IMR-90 (cell line): ENCODE results near the gene ZYG11B. TPM values are rescaled to one million over a fixed set of nuclear protein-coding genes. Genes with fewer than 3 reads are reported as not detected.

Experiments
- ATAC-seq: fragments of 200-7000 bp; cut with Tn5 transposase; 2 replicates; pipeline ENCODE4 v1.9.1; 2020; ENCODE audit warnings: low read depth, mild to moderate bottlenecking, moderate library complexity
- BruUV-seq: library from RNA; stranded (reverse); fragments of 400-500 nt; replicated peaks from 2 replicates; lab custom pipeline; 2021; lab: Mats Ljungman, UMichigan
- CTCF ChIA-PET: fragments of 300-600 bp; formaldehyde crosslinking; extraction: SDS; loops from one replicate; lab custom pipeline; 2021; ENCODE audit warnings: antibody characterized with exemption; lab: Yijun Ruan, JAX
- POLR2A ChIA-PET: fragments of 300-600 bp; sonication (Branson Sonifier 250); formaldehyde crosslinking; loops from one replicate; lab custom pipeline; 2022; ENCODE audit warnings: antibody characterized with exemption; ENCODE audit not compliant: unreplicated experiment; lab: Charles Lee
- DNase-seq: peaks from one replicate; pipeline ENCODE4 v3.0.0; 2013
- H2AFZ ChIP-seq: replicated peaks from 2 replicates; pipeline ENCODE3; 2013; ENCODE audit warnings: low read length, mild to moderate bottlenecking; ENCODE audit not compliant: poor library complexity
- H2AK5ac ChIP-seq: 2 replicates; pipeline ENCODE4 v1.6.1; 2013; ENCODE audit warnings: low read depth, low read length, inconsistent platforms
- H2AK9ac ChIP-seq: replicated peaks from 2 replicates; pipeline ENCODE3; 2013; ENCODE audit warnings: mild to moderate bottlenecking, low read depth, low read length, moderate library complexity; ENCODE audit not compliant: poor library complexity
- H2BK120ac ChIP-seq: 2 replicates; pipeline ENCODE4 v1.6.1; 2013; ENCODE audit warnings: low read depth, low read length, inconsistent platforms
- H2BK15ac ChIP-seq: 3 replicates; pipeline ENCODE4 v1.6.1; 2013; ENCODE audit warnings: low read depth, low read length, inconsistent platforms
- H2BK20ac ChIP-seq: 2 replicates; pipeline ENCODE4 v1.6.1; 2013; ENCODE audit warnings: low read depth, mild to moderate bottlenecking, inconsistent platforms, low read length, moderate library complexity
- H2BK5ac ChIP-seq: 2 replicates; pipeline ENCODE4 v1.6.1; 2013; ENCODE audit warnings: mild to moderate bottlenecking, low read depth, low read length, inconsistent platforms; ENCODE audit not compliant: poor library complexity, severe bottlenecking
- H3K14ac ChIP-seq: replicated peaks from 2 replicates; pipeline ENCODE4 v1.6.1; 2013; ENCODE audit warnings: low read depth, low read length, inconsistent platforms
- H3K18ac ChIP-seq: 2 replicates; pipeline ENCODE4 v1.6.1; 2013; ENCODE audit warnings: low read depth, low read length, control low read depth
- H3K23ac ChIP-seq: 2 replicates; pipeline ENCODE4 v1.6.1; 2013; ENCODE audit warnings: low read depth, low read length, inconsistent platforms
- H3K27ac ChIP-seq: 2 replicates; pipeline ENCODE4 v1.5.1; 2013; ENCODE audit warnings: mild to moderate bottlenecking, control low read depth, low read length; ENCODE audit not compliant: insufficient read depth
- H3K27me3 ChIP-seq: 2 replicates; pipeline ENCODE4 v1.6.1; 2013; ENCODE audit warnings: low read length; ENCODE audit not compliant: control insufficient read depth, insufficient read depth
- H3K36me3 ChIP-seq: 2 replicates; pipeline ENCODE4 v1.6.1; 2013; ENCODE audit warnings: low read length, mixed read lengths; ENCODE audit not compliant: control insufficient read depth, insufficient read depth
- H3K4ac ChIP-seq: 2 replicates; pipeline ENCODE4 v1.6.1; 2013; ENCODE audit warnings: low read depth, low read length, inconsistent platforms
- H3K4me1 ChIP-seq: 2 replicates; pipeline ENCODE4 v1.6.1; 2013; ENCODE audit warnings: low read length, mixed read lengths; ENCODE audit not compliant: control insufficient read depth, insufficient read depth
- H3K4me2 ChIP-seq: 2 replicates; pipeline ENCODE4 v1.6.1; 2013; ENCODE audit warnings: low read depth, mild to moderate bottlenecking, control low read depth, low read length, moderate library complexity
- H3K4me3 ChIP-seq: 2 replicates; pipeline ENCODE4 v1.5.1; 2013; ENCODE audit warnings: low read depth, mild to moderate bottlenecking, control low read depth, low read length, moderate library complexity; ENCODE audit not compliant: insufficient read depth
- H3K56ac ChIP-seq: 2 replicates; pipeline ENCODE4 v1.6.1; 2013; ENCODE audit warnings: low read length, inconsistent platforms; ENCODE audit not compliant: insufficient read depth; ENCODE audit errors: extremely low read depth
- H3K79me1 ChIP-seq, 2 experiments: 2 replicates each; pipeline ENCODE4 v1.6.1; 2013; ENCODE audit warnings: low read length in 2 of 2, inconsistent platforms in 1 of 2, low read depth in 1 of 2
- H3K9ac ChIP-seq: 2 replicates; pipeline ENCODE4 v1.6.1; 2013; ENCODE audit warnings: low read depth, low read length, control low read depth
- H3K9me1 ChIP-seq: 2 replicates; pipeline ENCODE4 v1.6.1; 2013; ENCODE audit warnings: low read length, inconsistent platforms; ENCODE audit not compliant: insufficient read depth
- H3K9me3 ChIP-seq: 2 replicates; pipeline ENCODE4 v1.6.1; 2013; ENCODE audit warnings: low read length; ENCODE audit not compliant: control insufficient read depth, insufficient read depth
- H4K20me1 ChIP-seq: 2 replicates; pipeline ENCODE4 v1.6.1; 2013; ENCODE audit warnings: low read length, inconsistent platforms; ENCODE audit not compliant: insufficient read depth
- H4K5ac ChIP-seq: 2 replicates; pipeline ENCODE4 v1.6.1; 2013; ENCODE audit warnings: mild to moderate bottlenecking, low read depth, low read length, control low read depth
- H4K8ac ChIP-seq, 2 experiments: 2 replicates each; pipeline ENCODE4 v1.6.1; 2013; ENCODE audit warnings: low read depth in 2 of 2, low read length in 2 of 2, control low read depth in 1 of 2, inconsistent platforms in 1 of 2
- H4K91ac ChIP-seq: 2 replicates; pipeline ENCODE4 v1.6.1; 2013; ENCODE audit warnings: low read depth, low read length, inconsistent platforms; ENCODE audit not compliant: insufficient read depth
- CHD1 ChIP-seq: IDR thresholded peaks from 2 replicates; pipeline ENCODE4 v1.6.1; 2012; ENCODE audit warnings: low read depth, low read length, improper control_type of control experiment
- MAZ ChIP-seq: IDR thresholded peaks from 2 replicates; pipeline ENCODE4 v1.6.1; 2012; ENCODE audit warnings: low read depth, mild to moderate bottlenecking, low read length, improper control_type of control experiment, moderate library complexity, borderline replicate concordance
- NFE2L2 ChIP-seq: fragments of 150-350 bp; IDR thresholded peaks from 2 replicates; pipeline ENCODE4 v1.6.1; 2016; ENCODE audit warnings: low read depth, mild to moderate bottlenecking, low read length
- RAD21 ChIP-seq: IDR thresholded peaks from 2 replicates; pipeline ENCODE4 v1.6.1; 2012; ENCODE audit warnings: low read length, improper control_type of control experiment
- RCOR1 ChIP-seq: IDR thresholded peaks from 2 replicates; pipeline ENCODE4 v1.6.1; 2012; ENCODE audit warnings: mild to moderate bottlenecking, low read length, improper control_type of control experiment; ENCODE audit not compliant: insufficient replicate concordance
- RFX5 ChIP-seq: IDR thresholded peaks from 2 replicates; pipeline ENCODE4 v1.8.0; 2012; ENCODE audit warnings: low read depth, mild to moderate bottlenecking, low read length, moderate library complexity
- WGBS, 2 experiments: methylation state at CpG; one replicate each; pipeline versions ENCODE4 v1.1.5 to v1.1.7; 2013; ENCODE audit warnings: missing lambda C conversion rate in 2 of 2; ENCODE audit not compliant: insufficient read length in 1 of 2; ENCODE audit errors: extremely low coverage in 2 of 2; 5-methylcytosine and 5-hydroxymethylcytosine counted together
- dilution Hi-C: fragments of 300-500 bp; cut with HindIII; formaldehyde crosslinking; loops from one replicate; pipeline ENCODE4 v1.14.3; 2018; ENCODE audit warnings: low sequenced_read_pairs; ENCODE audit not compliant: unreplicated experiment
- in situ Hi-C: fragments of 300-500 bp; cut with MboI; formaldehyde crosslinking; loops from 3 replicates; pipeline ENCODE4 v1.14.3; 2019; ENCODE audit warnings: low sequenced_read_pairs, inconsistent platforms, mixed read lengths
- intact Hi-C: fragments of 100-400 bp; cut with micrococcal nuclease; formaldehyde crosslinking; loops from 2 replicates; pipeline ENCODE4 v1.10.0; 2022
- polyA plus RNA-seq, 3 experiments: library from polyadenylated mRNA; depleted of rRNA; stranded (reverse); fragments of >200 nt; gene quantifications; 2 replicates each; pipeline ENCODE4 v1.2.3, GENCODE V29; 2012; ENCODE audit warnings: low replicate concordance in 1 of 3
- total RNA-seq: library from RNA; depleted of rRNA; stranded (reverse); fragments of >200 nt; gene quantifications from 2 replicates; pipeline ENCODE4 v1.2.3, GENCODE V29; 2012

The ZYG11B gene
- total and polyA plus RNA-seq, 2 of the 4 experiments (the other 2 are of a cell fraction) = 8.1 to 55.2 TPM

DNA sequence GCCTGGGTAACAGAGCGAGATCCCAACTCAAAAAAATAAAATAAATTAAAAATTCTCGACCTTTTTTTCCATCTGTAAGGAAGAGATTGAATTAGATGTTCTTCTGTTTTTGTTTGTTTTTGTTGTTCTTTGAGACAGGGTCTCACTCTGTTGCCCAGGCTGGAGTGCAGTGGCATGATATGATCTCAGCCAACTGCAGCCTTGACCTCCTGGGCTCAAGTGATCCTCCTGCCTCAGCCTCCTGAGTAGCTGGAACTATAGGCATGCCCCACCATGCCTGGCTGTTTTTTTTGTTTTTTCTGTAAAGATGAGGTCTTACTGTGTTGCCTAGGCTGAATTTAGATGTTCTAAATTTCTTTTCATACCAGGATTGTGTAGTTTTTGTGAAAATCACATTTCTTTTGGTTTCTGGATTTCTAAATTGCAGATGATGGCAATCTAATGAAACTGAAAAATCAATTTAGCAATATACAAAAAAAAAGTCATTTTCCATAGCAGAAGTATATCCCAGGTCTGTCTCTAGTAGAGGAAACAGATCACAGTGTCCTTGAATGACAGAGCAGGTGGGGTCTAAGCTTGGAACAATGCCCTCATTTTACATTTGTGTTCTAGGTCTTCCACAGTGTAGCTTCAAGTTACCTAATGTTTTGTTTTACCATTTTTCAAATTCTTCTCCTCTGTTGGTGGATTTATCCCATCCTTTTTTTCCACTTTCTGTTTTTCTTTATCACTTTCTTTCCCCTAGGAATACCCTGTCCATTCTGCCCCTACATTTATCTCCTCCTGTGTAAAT is 136.6 kb downstream of the ZYG11B start:
- ATAC-seq (no peak), DNase-seq (no peak)
- no peak overlapping the region for H3K14ac ChIP-seq
- in situ Hi-C loops (no loop called here), dilution Hi-C loops (no loop called here), intact Hi-C loops (no loop called here)
- no peak overlapping the region for H3K23ac ChIP-seq
- H2AFZ ChIP-seq = no peak overlapping the region
- no peak overlapping the region for H3K4me3 ChIP-seq
- H3K79me1 ChIP-seq = no peaks in the 10 kb centered on the region
- WGBS, 2 experiments = no CpG with 5 or more reads among the region's 2 CpGs
- no peak overlapping the region for H4K91ac ChIP-seq
- no peaks in the 10 kb centered on the region for H4K20me1 ChIP-seq
- no peak for TF ChIP-seq RCOR1
- TF ChIP-seq NFE2L2 = no peak
- no peak for TF ChIP-seq CHD1
- TF ChIP-seq RAD21 = no peak
- no peak for TF ChIP-seq MAZ
- TF ChIP-seq RFX5 = no peak
- no peak overlapping the region for H2BK120ac ChIP-seq
- H3K4ac ChIP-seq = no peak overlapping the region
- H3K27ac ChIP-seq = no peak overlapping the region
- POLR2A ChIA-PET = no interaction called here
- no peak overlapping the region for H4K8ac ChIP-seq
- H4K5ac ChIP-seq = no peak overlapping the region
- no peak overlapping the region for H2BK20ac ChIP-seq
- H2AK9ac ChIP-seq = no peak overlapping the region
- no peaks in the 10 kb centered on the region for H3K9me1 ChIP-seq
- no peaks in the 10 kb centered on the region for H3K27me3 ChIP-seq
- H2AK5ac ChIP-seq = no peak overlapping the region
- CTCF ChIA-PET = no interaction called here
- H2BK5ac ChIP-seq = no peak overlapping the region
- no peaks in the 10 kb centered on the region for H3K36me3 ChIP-seq
- no peak overlapping the region for H2BK15ac ChIP-seq
- no peak overlapping the region for H3K4me2 ChIP-seq
- no peak overlapping the region for H3K18ac ChIP-seq
- no peaks in the 10 kb centered on the region for H3K9me3 ChIP-seq
- no peak overlapping the region for H3K56ac ChIP-seq
- H3K4me1 ChIP-seq = no peaks in the 10 kb centered on the region; the same call in 1 of the 2 replicates
- no peak overlapping the region for H3K9ac ChIP-seq
- BruUV-seq = no TSS peak
